Tibial artery (tissue), 4 donors: ENCODE measurements around the gene CDKN2B.

Experiments
- DNase-seq, 2 donors: peaks; one replicate each; pipeline ENCODE4 v3.0.0-alpha.2; 2019
- H3K27ac ChIP-seq, 2 donors: fragments of 200-600 bp; sonication (generic) in 1 of 2; 1 replicate in 1 of 2; 2 replicates in 1 of 2; pipeline ENCODE4 v1.5.1; 2018 to 2019; ENCODE audit warnings: mild to moderate bottlenecking in 1 of 2
- H3K27me3 ChIP-seq, 2 donors: fragments of 200-600 bp; sonication (generic) in 1 of 2; one replicate each; pipeline versions ENCODE4 v1.5.1 to v1.6.0; 2016 to 2019
- H3K36me3 ChIP-seq, 3 donors: fragments of 200-600 bp; sonication (generic) in 2 of 3; one replicate each; pipeline ENCODE4 v1.5.1; 2016 to 2019; ENCODE audit warnings: mild to moderate bottlenecking in 2 of 3
- H3K4me1 ChIP-seq, 4 donors: fragments of 200-600 bp; sonication (generic) in 2 of 4; 1 replicate in 3 of 4; 2 replicates in 1 of 4; pipeline ENCODE4 v1.5.1; 2016 to 2019
- H3K4me3 ChIP-seq, 2 donors: fragments of 200-600 bp; sonication (generic) in 1 of 2; 1 replicate in 1 of 2; 2 replicates in 1 of 2; pipeline ENCODE4 v1.5.1; 2018 to 2019; ENCODE audit warnings: mild to moderate bottlenecking in 2 of 2
- H3K9me3 ChIP-seq, 3 donors: fragments of 200-600 bp; sonication (generic) in 1 of 3; one replicate each; pipeline ENCODE4 v1.5.1; 2016 to 2019
- intact Hi-C: fragments of 100-400 bp; cut with DNase I; formaldehyde crosslinking; loops from one replicate; pipeline ENCODE4 v1.15.0; 2023; ENCODE audit warnings: low total_unique reads
- TF ChIP-seq, protein P1 (sequence below), 2 experiments: fragments of 200-600 bp in 1 of 2; fragments of 450-650 bp in 1 of 2; IDR thresholded peaks; one replicate each; pipeline ENCODE4 v1.5.1; 2017 to 2019; ENCODE audit warnings: antibody characterized with exemption in 2 of 2, mild to moderate bottlenecking in 1 of 2, moderate library complexity in 1 of 2

Gene CDKN2B

DNA sequence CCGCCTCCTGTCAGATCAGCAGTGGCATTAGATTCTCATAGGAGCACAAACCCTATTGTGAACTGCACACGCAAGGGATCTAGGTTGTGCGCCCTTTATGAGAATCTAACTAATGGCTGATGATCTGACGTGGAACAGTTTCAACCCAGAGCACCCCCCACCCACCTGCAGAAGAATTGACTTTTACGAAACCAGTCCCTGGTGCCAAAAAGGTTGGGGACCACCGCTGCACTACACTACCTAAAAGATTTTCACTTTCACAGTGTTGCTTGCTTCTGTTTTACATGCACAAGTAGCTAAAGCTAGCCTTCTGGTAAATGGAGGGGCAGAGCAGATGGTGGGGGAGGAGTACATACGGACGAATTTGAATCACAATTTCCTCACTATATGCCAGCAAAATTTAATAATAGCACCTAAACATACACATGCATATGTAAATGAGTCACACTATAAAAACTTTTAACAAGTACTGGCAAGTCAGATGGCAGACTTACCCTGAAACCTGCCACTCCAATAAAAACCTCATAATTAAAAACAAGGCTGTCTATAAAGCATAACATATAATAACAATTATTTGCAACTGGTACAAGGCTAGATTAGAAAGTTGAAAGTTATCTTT is 24.0 kb upstream of the CDKN2B start:
- H3K4me3 ChIP-seq: no peak overlapping the region
- no peak for DNase-seq
- H3K9me3 ChIP-seq: no peaks in the 10 kb centered on the region
- H3K27me3 ChIP-seq: no peaks in the 10 kb centered on the region
- intact Hi-C loops: no loop called here
- no peaks in the 10 kb centered on the region for H3K36me3 ChIP-seq
- no peak overlapping the region for H3K27ac ChIP-seq
- no peaks in the 10 kb centered on the region for H3K4me1 ChIP-seq
- TF ChIP-seq, protein P1, sequence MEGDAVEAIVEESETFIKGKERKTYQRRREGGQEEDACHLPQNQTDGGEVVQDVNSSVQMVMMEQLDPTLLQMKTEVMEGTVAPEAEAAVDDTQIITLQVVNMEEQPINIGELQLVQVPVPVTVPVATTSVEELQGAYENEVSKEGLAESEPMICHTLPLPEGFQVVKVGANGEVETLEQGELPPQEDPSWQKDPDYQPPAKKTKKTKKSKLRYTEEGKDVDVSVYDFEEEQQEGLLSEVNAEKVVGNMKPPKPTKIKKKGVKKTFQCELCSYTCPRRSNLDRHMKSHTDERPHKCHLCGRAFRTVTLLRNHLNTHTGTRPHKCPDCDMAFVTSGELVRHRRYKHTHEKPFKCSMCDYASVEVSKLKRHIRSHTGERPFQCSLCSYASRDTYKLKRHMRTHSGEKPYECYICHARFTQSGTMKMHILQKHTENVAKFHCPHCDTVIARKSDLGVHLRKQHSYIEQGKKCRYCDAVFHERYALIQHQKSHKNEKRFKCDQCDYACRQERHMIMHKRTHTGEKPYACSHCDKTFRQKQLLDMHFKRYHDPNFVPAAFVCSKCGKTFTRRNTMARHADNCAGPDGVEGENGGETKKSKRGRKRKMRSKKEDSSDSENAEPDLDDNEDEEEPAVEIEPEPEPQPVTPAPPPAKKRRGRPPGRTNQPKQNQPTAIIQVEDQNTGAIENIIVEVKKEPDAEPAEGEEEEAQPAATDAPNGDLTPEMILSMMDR (IDR thresholded peaks at IDR 0.05): no peak

DNA sequence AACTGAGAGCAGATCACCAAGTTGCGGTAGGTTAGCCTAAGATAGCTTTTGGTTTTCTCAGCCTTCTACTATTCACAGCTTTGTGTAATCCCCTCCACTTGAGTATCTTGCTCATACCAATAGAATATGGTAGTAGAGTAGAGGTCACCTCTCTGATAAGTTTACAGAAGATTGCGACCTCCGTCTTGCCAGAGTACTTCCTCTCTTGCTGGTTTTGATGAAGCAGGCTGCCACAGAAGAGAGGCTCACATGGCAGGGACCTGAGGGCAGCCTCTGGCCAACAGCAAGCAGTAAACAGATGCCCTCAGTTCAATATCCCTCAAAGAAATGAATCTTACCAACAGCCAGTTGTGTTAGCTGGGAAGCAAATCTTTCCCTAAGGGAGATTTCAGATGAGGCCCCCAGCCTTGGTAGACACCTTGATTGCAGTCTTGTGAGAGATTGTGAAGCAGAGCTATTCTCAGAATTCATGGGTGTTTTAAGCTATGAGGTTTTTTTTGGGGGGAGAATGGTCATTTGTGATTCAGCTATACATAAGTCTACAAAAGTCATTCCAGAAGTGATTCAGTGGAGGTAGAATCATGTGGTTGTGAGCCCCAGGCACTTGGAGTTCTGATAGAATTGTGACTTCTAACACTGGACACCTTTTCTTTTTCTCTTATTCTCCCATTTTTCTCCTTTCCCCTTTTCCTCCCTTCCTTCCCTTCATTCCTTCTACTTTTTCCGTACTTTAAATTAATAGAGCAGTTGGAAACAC is 22.7 kb upstream of the CDKN2B start:
- intact Hi-C loops: no loop called here
- Histone ChIP-seq H3K27ac (no peak overlapping the region), H3K4me3 (no peak overlapping the region), H3K9me3 (no peaks in the 10 kb centered on the region), H3K36me3 (no peaks in the 10 kb centered on the region), H3K4me1 (no peaks in the 10 kb centered on the region), H3K27me3 (no peaks in the 10 kb centered on the region)
- TF ChIP-seq, protein P1 (IDR thresholded peaks at IDR 0.05): no peak
- DNase-seq: no peak

DNA sequence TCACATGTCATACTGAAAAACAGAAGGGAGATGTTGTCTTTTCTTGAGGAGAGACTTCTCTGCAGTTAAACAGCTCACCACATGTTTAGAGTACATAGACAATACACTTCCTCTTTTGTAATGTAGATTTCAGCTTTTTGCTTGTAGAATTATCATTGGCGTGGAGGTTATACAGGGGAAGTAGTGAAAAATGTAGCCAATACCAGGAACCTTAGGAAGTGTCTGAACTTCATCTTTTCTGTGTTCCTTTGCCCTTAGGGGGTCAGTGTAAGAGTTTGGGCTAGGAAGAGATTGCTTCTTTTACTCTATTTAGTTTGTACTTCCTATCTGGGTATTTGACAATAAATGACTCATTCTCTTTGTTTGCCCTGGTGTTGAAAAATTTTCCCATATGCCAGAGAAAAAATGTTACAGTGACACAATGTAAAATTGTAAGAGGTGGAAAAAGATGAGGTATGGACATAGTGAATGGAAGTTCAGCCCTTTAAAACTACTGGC is 21.0 kb upstream of the CDKN2B start:
- TF ChIP-seq, protein P1 (IDR thresholded peaks at IDR 0.05): no peak
- Histone ChIP-seq H3K36me3 (no peaks in the 10 kb centered on the region), H3K27me3 (no peaks in the 10 kb centered on the region), H3K4me3 (no peak overlapping the region), H3K4me1 (no peaks in the 10 kb centered on the region), H3K9me3 (no peaks in the 10 kb centered on the region), H3K27ac (no peak overlapping the region)
- intact Hi-C loops: no loop called here
- DNase-seq: no peak

DNA sequence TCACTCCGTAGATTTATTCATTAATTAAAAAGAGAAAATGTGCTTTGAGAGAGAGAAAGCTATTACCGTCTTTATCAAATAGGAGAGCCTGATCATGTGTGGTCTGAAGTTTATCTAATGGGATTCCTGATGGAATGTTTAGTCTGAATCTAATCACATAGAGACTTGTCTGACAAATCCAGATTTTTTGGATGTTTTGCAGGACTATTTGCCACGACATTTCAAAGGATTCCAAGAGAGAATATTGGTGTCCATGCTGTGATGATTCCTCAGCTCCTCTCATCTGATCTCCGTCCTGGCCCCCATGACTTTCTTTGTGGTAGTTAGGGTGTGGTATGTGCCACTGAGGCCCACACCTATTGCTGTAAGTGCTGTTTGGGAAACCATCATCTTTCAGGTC is 20.1 kb upstream of the CDKN2B start:
- no peak for DNase-seq
- no peak overlapping the region for H3K4me3 ChIP-seq
- H3K4me1 ChIP-seq: no peaks in the 10 kb centered on the region
- peaks cover 0 to 3% of the 10 kb centered on the region in 2 donors for H3K27me3 ChIP-seq
- intact Hi-C loops: no loop called here
- H3K27ac ChIP-seq: no peak overlapping the region
- no peaks in the 10 kb centered on the region for H3K9me3 ChIP-seq
- H3K36me3 ChIP-seq: no peaks in the 10 kb centered on the region
- TF ChIP-seq, protein P1 (IDR thresholded peaks at IDR 0.05): no peak

DNA sequence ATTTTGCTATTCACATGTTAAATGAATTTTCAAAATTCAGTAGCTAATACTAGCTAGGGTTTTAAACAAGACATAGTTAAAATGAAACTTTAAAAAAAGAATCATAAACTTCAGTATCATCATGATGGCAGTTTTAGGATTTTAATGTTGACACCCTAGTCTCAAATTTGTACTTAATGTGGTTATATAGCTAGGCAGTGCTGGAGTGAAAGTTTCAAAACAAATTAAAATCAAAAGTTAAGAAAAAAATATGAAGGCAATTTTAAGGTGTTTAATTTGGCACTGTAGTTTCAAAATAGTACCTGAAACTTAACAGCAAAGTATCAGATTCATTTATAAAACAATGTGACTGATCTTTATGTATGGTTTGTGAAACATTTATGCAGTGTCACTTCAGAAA is 19.3 kb upstream of the CDKN2B start:
- TF ChIP-seq, protein P1 (IDR thresholded peaks at IDR 0.05): no peak
- Histone ChIP-seq H3K4me1 (no peaks in the 10 kb centered on the region), H3K27me3 (peaks cover 0 to 3% of the 10 kb centered on the region in 2 donors), H3K36me3 (no peaks in the 10 kb centered on the region), H3K27ac (no peak overlapping the region), H3K4me3 (no peak overlapping the region), H3K9me3 (no peaks in the 10 kb centered on the region)
- DNase-seq: no peak
- intact Hi-C loops: no loop called here
